ENCODE data around the gene TICRR. TPM values are rescaled to one million over a fixed set of nuclear protein-coding genes. Genes with fewer than 3 reads are reported as not detected.

The TICRR gene
- total and polyA plus RNA-seq, 2 experiments from 2014 or later: 0.91 to 2.3 TPM

GRCh38 chr15:89553632-89554031, 21.6 kb upstream of the TICRR start:
- no peaks in the 10 kb centered on the region for H3K79me2 ChIP-seq
- no peak overlapping the region for H2AFZ ChIP-seq
- 95% methylated on average over 3 of the region's 3 CpGs for WGBS (ENCODE audit: low lambda C conversion rate, missing lambda C conversion rate)
- H3K27me3 ChIP-seq: no peaks in the 10 kb centered on the region
- DNase-seq (ENCODE audit: low spot score): no peak
- H3K4me3 ChIP-seq: no peak overlapping the region
- no peaks in the 10 kb centered on the region for H3K9me3 ChIP-seq (ENCODE audit: low read depth)
- H3K4me1 ChIP-seq (ENCODE audit: insufficient read depth): no peaks in the 10 kb centered on the region
- no peaks in the 10 kb centered on the region for H3K9me2 ChIP-seq (replicated peaks; ENCODE audit: insufficient read depth)
- H3K27ac ChIP-seq: no peak overlapping the region
- H3K36me3 ChIP-seq (replicated peaks; ENCODE audit: insufficient read depth, low read depth): no peaks in the 10 kb centered on the region
- no peak for TF ChIP-seq EZH2 (IDR thresholded peaks at IDR 0.05; ENCODE audit: borderline replicate concordance)
- TF ChIP-seq CTCF (IDR thresholded peaks at IDR 0.05; ENCODE audit: poor library complexity): no peak
- TF ChIP-seq EZH2phosphoT487 (IDR thresholded peaks at IDR 0.05; ENCODE audit: low read depth, severe bottlenecking, unreplicated experiment): no peak
- H4K20me1 ChIP-seq (ENCODE audit: insufficient read depth, poor library complexity, severe bottlenecking): no peaks in the 10 kb centered on the region
- no peak overlapping the region for H3K4me2 ChIP-seq

- Histone ChIP-seq H4K20me1 (ENCODE audit: insufficient read depth, poor library complexity, severe bottlenecking) (no peaks in the 10 kb centered on the region), H3K9me3 (ENCODE audit: low read depth) (no peaks in the 10 kb centered on the region), H3K36me3 (replicated peaks; ENCODE audit: insufficient read depth, low read depth) (no peaks in the 10 kb centered on the region), H3K79me2 (no peaks in the 10 kb centered on the region), H3K9me2 (replicated peaks; ENCODE audit: insufficient read depth) (no peaks in the 10 kb centered on the region), H3K27ac (no peak overlapping the region), H3K4me1 (ENCODE audit: insufficient read depth) (no peaks in the 10 kb centered on the region), H3K27me3 (no peaks in the 10 kb centered on the region), H2AFZ (no peak overlapping the region), H3K4me2 (no peak overlapping the region), H3K4me3 (no peak overlapping the region)
- no peak for DNase-seq (ENCODE audit: low spot score)
- TF ChIP-seq EZH2phosphoT487 (IDR thresholded peaks at IDR 0.05; ENCODE audit: low read depth, severe bottlenecking, unreplicated experiment) (no peak), EZH2 (IDR thresholded peaks at IDR 0.05; ENCODE audit: borderline replicate concordance) (no peak)
- WGBS (ENCODE audit: low lambda C conversion rate, missing lambda C conversion rate): 75% methylated on average over 7 of the region's 7 CpGs
These were observed 21.0 kb upstream of the TICRR start for GRCh38 chr15:89554247-89554646.

GRCh38 chr15:89555768-89556167, 19.5 kb upstream of the TICRR start:
- no peaks in the 10 kb centered on the region for H3K9me2 ChIP-seq (replicated peaks; ENCODE audit: insufficient read depth)
- WGBS (ENCODE audit: low lambda C conversion rate, missing lambda C conversion rate): 68% methylated on average over 5 of the region's 5 CpGs
- no peaks in the 10 kb centered on the region for H3K9me3 ChIP-seq (ENCODE audit: low read depth)
- H3K4me3 ChIP-seq: no peak overlapping the region
- H3K27me3 ChIP-seq: no peaks in the 10 kb centered on the region
- no peak for DNase-seq (ENCODE audit: low spot score)
- no peaks in the 10 kb centered on the region for H3K79me2 ChIP-seq
- TF ChIP-seq EZH2phosphoT487 (IDR thresholded peaks at IDR 0.05; ENCODE audit: low read depth, severe bottlenecking, unreplicated experiment) (no peak), CTCF (IDR thresholded peaks at IDR 0.05; ENCODE audit: poor library complexity) (no peak), EZH2 (IDR thresholded peaks at IDR 0.05; ENCODE audit: borderline replicate concordance) (no peak)
- no peaks in the 10 kb centered on the region for H4K20me1 ChIP-seq (ENCODE audit: insufficient read depth, poor library complexity, severe bottlenecking)
- H2AFZ ChIP-seq: no peak overlapping the region
- no peaks in the 10 kb centered on the region for H3K4me1 ChIP-seq (ENCODE audit: insufficient read depth)
- no peak overlapping the region for H3K27ac ChIP-seq
- H3K4me2 ChIP-seq: no peak overlapping the region
- no peaks in the 10 kb centered on the region for H3K36me3 ChIP-seq (replicated peaks; ENCODE audit: insufficient read depth, low read depth)

- no peak overlapping the region for H2AFZ ChIP-seq
These were observed 18.6 kb upstream of the TICRR start for GRCh38 chr15:89556413-89557262.

More at GRCh38 chr15:89556413-89557262, 18.6 kb upstream of the TICRR start:
- TF ChIP-seq CTCF (IDR thresholded peaks at IDR 0.05; ENCODE audit: poor library complexity): peak; percentile 88
- no peak for TF ChIP-seq EZH2phosphoT487 (IDR thresholded peaks at IDR 0.05; ENCODE audit: low read depth, severe bottlenecking, unreplicated experiment)
- H3K4me2 ChIP-seq: no peak overlapping the region
- no peaks in the 10 kb centered on the region for H3K9me3 ChIP-seq (ENCODE audit: low read depth)
- H3K9me2 ChIP-seq (replicated peaks; ENCODE audit: insufficient read depth): no peaks in the 10 kb centered on the region
- DNase-seq (ENCODE audit: low spot score): peak; percentile 88
- no peaks in the 10 kb centered on the region for H3K27me3 ChIP-seq
- no peaks in the 10 kb centered on the region for H3K36me3 ChIP-seq (replicated peaks; ENCODE audit: insufficient read depth, low read depth)
- 54% methylated on average over 9 of the region's 9 CpGs for WGBS (ENCODE audit: low lambda C conversion rate, missing lambda C conversion rate)
- H3K4me3 ChIP-seq: no peak overlapping the region
- no peak overlapping the region for H3K27ac ChIP-seq
- H3K79me2 ChIP-seq: no peaks in the 10 kb centered on the region
- H3K4me1 ChIP-seq (ENCODE audit: insufficient read depth): no peaks in the 10 kb centered on the region
- no peaks in the 10 kb centered on the region for H4K20me1 ChIP-seq (ENCODE audit: insufficient read depth, poor library complexity, severe bottlenecking)

All from hepatocyte (in vitro differentiated cells).